OCI-LY7 (cell line): ENCODE measurements around the gene VKORC1. TPM values are rescaled to one million over a fixed set of nuclear protein-coding genes. Genes with fewer than 3 reads are reported as not detected.

Source experiments
- BruUV-seq: library from RNA; stranded (reverse); fragments of 400-500 nt; replicated peaks from 2 replicates; lab custom pipeline; 2021; lab: Mats Ljungman, UMichigan
- CTCF ChIA-PET: fragments of 300-600 bp; sonication (Branson Sonifier 250); formaldehyde crosslinking; loops from one replicate; lab custom pipeline; 2022; ENCODE audit warnings: antibody characterized with exemption; ENCODE audit not compliant: unreplicated experiment; lab: Charles Lee
- POLR2A ChIA-PET: fragments of 300-600 bp; sonication (Branson Sonifier 250); formaldehyde crosslinking; loops from one replicate; lab custom pipeline; 2022; ENCODE audit warnings: antibody characterized with exemption; lab: Charles Lee
- DNase-seq: peaks from one replicate; pipeline ENCODE4 v3.0.0-alpha.2; 2015; ENCODE audit warnings: low spot score
- H2AFZ ChIP-seq: fragments of 200-600 bp; sonication (generic), shearing (Covaris generic); 2 replicates; pipeline ENCODE4 v1.6.1; 2014; ENCODE audit warnings: mild to moderate bottlenecking, antibody characterized with exemption, low read length, moderate library complexity
- H3K27ac ChIP-seq: fragments of 200-600 bp; sonication (generic); 2 replicates; pipeline ENCODE4 v1.5.1; 2014; ENCODE audit warnings: mixed run types, low read depth, mild to moderate bottlenecking, moderate library complexity, low read length, inconsistent platforms; ENCODE audit not compliant: poor library complexity, severe bottlenecking
- H3K36me3 ChIP-seq: fragments of 200-600 bp; sonication (generic); 2 replicates; pipeline ENCODE4 v1.6.1; 2014; ENCODE audit warnings: mild to moderate bottlenecking, antibody characterized with exemption, low read length, moderate library complexity, mixed read lengths; ENCODE audit not compliant: insufficient read depth
- H3K4me1 ChIP-seq: fragments of 200-600 bp; sonication (generic); 2 replicates; pipeline ENCODE4 v1.5.1; 2014; ENCODE audit warnings: mild to moderate bottlenecking, low read length; ENCODE audit not compliant: insufficient read depth, poor library complexity, severe bottlenecking
- H3K4me2 ChIP-seq: fragments of 200-600 bp; sonication (generic); 2 replicates; pipeline ENCODE4 v1.6.1; 2014; ENCODE audit warnings: mild to moderate bottlenecking, low read length
- H3K4me3 ChIP-seq: fragments of 200-600 bp; sonication (generic); 2 replicates; pipeline ENCODE4 v1.5.1; 2014; ENCODE audit warnings: mild to moderate bottlenecking, low read depth, low read length; ENCODE audit not compliant: poor library complexity, severe bottlenecking
- H3K79me2 ChIP-seq: fragments of 200-600 bp; sonication (generic); 2 replicates; pipeline ENCODE4 v1.6.1; 2016; ENCODE audit warnings: low read depth, mild to moderate bottlenecking, low read length, moderate library complexity, mixed read lengths; ENCODE audit not compliant: insufficient read depth
- H3K9me2 ChIP-seq: fragments of 200-600 bp; sonication (generic); 2 replicates; pipeline ENCODE4 v1.6.1; 2016; ENCODE audit warnings: mild to moderate bottlenecking, low read length, mixed read lengths; ENCODE audit not compliant: insufficient read depth
- H3K9me3 ChIP-seq: fragments of 200-600 bp; sonication (generic); 2 replicates; pipeline ENCODE4 v1.6.1; 2014; ENCODE audit warnings: mild to moderate bottlenecking, mixed run types, low read length, mixed read lengths
- H4K20me1 ChIP-seq: fragments of 200-600 bp; sonication (generic); 2 replicates; pipeline ENCODE4 v1.6.1; 2014; ENCODE audit warnings: mild to moderate bottlenecking, antibody characterized with exemption, low read length, moderate library complexity, mixed read lengths; ENCODE audit not compliant: insufficient read depth
- CTCF ChIP-seq: fragments of 200-600 bp; sonication (generic); conservative IDR thresholded peaks from 2 replicates; pipeline ENCODE4 v1.5.1; 2014; ENCODE audit warnings: mild to moderate bottlenecking, antibody characterized with exemption, low read length, moderate library complexity, mixed read lengths
- EZH2phosphoT487 ChIP-seq: fragments of 200-600 bp; sonication (generic); IDR thresholded peaks from 2 replicates; pipeline ENCODE4 v1.6.1; 2018; ENCODE audit warnings: low read depth, borderline replicate concordance, mild to moderate bottlenecking, mixed run types, antibody characterized with exemption, low read length, moderate library complexity, mixed read lengths
- intact Hi-C: fragments of 100-400 bp; cut with micrococcal nuclease; formaldehyde crosslinking; loops from one replicate; pipeline ENCODE4 v1.10.0; 2022; ENCODE audit not compliant: unreplicated experiment
- total RNA-seq, 2 experiments: library from RNA; depleted of rRNA in 1 of 2; stranded (reverse); fragments of >200 nt in 1 of 2; shearing (Covaris generic) in 1 of 2; gene quantifications; 2 replicates each; pipeline ENCODE4 v1.2.3, GENCODE V29; 2014 to 2022

Gene VKORC1
- total RNA-seq, 2 experiments from 2014 or later = 69.3 to 70.2 TPM

GRCh38 chr16:31042866-31043265 lies 51.7 kb downstream of the VKORC1 start:
- no peaks in the 10 kb centered on the region for H3K9me3 ChIP-seq
- ChIA-PET POLR2A (interaction anchor here (0.5 kb wide), 1 partner anchor 40 kb away, joined by 3 read pairs; no protein-coding TSS in a partner anchor), CTCF (interaction anchor here (0.6 kb wide), 1 partner anchor 9 kb away, joined by 3 read pairs; the partner anchor contains the start of gene STX4)
- intact Hi-C loops = no loop called here
- no peak for DNase-seq
- no peak overlapping the region for H3K4me2 ChIP-seq
- no peaks in the 10 kb centered on the region for H3K4me1 ChIP-seq
- no peak overlapping the region for H2AFZ ChIP-seq
- BruUV-seq = no TSS peak
- H4K20me1 ChIP-seq = no peaks in the 10 kb centered on the region
- no peaks in the 10 kb centered on the region for H3K9me2 ChIP-seq
- no peak for TF ChIP-seq CTCF
- no peak for TF ChIP-seq EZH2phosphoT487
- H3K36me3 ChIP-seq = no peaks in the 10 kb centered on the region; the same call in 1 of the 2 replicates
- no peak overlapping the region for H3K27ac ChIP-seq
- H3K4me3 ChIP-seq = no peak overlapping the region
- H3K79me2 ChIP-seq = no peaks in the 10 kb centered on the region

Other genes with a start within 250 kb of the VKORC1 start
- 17.8 and 20.6 TPM in 2 replicates for gene BCL7C, start 200.7 kb downstream of the VKORC1 start, total RNA-seq (2014; rRNA removed; shearing (Covaris generic))
- gene BCL7C, start 200.7 kb downstream of the VKORC1 start, total RNA-seq (2022) = 11.0 and 11.5 TPM in 2 replicates
- gene CTF1, start 198.2 kb downstream of the VKORC1 start, total RNA-seq (2014; rRNA removed; shearing (Covaris generic)) = 0.09 and 0.21 TPM in 2 replicates
- gene CTF1, start 198.2 kb downstream of the VKORC1 start, total RNA-seq (2022) = 0.46 and 0.68 TPM in 2 replicates
- gene FBXL19, start 171.2 kb downstream of the VKORC1 start, total RNA-seq (2014; rRNA removed; shearing (Covaris generic)) = 16.1 and 16.2 TPM in 2 replicates
- gene FBXL19, start 171.2 kb downstream of the VKORC1 start, total RNA-seq (2022) = 30.2 and 34.8 TPM in 2 replicates
- 5.7 and 7.8 TPM in 2 replicates for gene ORAI3, start 145.7 kb downstream of the VKORC1 start, total RNA-seq (2014; rRNA removed; shearing (Covaris generic))
- gene ORAI3, start 145.7 kb downstream of the VKORC1 start, total RNA-seq (2022) = 16.3 and 18.3 TPM in 2 replicates
- 8.6 and 9.0 TPM in 2 replicates for gene SETD1A, start 137.0 kb downstream of the VKORC1 start, total RNA-seq (2014; rRNA removed; shearing (Covaris generic))
- gene SETD1A, start 137.0 kb downstream of the VKORC1 start, total RNA-seq (2022) = 35.7 and 36.0 TPM in 2 replicates
- gene HSD3B7, start 109.6 kb downstream of the VKORC1 start, total RNA-seq (2014; rRNA removed; shearing (Covaris generic)) = 1.9 and 3.3 TPM in 2 replicates
- 2.4 and 2.6 TPM in 2 replicates for gene HSD3B7, start 109.6 kb downstream of the VKORC1 start, total RNA-seq (2022)
- 0.47 TPM in 1 of 2 replicates, not detected in the other for gene STX1B, start 84.2 kb downstream of the VKORC1 start, total RNA-seq (2014; rRNA removed; shearing (Covaris generic))
- gene STX1B, start 84.2 kb downstream of the VKORC1 start, total RNA-seq (2022) = 2.1 and 2.4 TPM in 2 replicates
- 14.6 and 16.6 TPM in 2 replicates for gene STX4, start 61.2 kb downstream of the VKORC1 start, total RNA-seq (2014; rRNA removed; shearing (Covaris generic))
- gene STX4, start 61.2 kb downstream of the VKORC1 start, total RNA-seq (2022) = 40.5 and 41.6 TPM in 2 replicates
- gene ZNF668, start 20.6 kb downstream of the VKORC1 start, total RNA-seq (2014; rRNA removed; shearing (Covaris generic)) = 7.8 and 18.7 TPM in 2 replicates
- gene ZNF668, start 20.6 kb downstream of the VKORC1 start, total RNA-seq (2022) = 17.1 and 21.7 TPM in 2 replicates
- 25.4 and 30.1 TPM in 2 replicates for gene ZNF646, start 20.4 kb downstream of the VKORC1 start, total RNA-seq (2014; rRNA removed; shearing (Covaris generic))
- gene ZNF646, start 20.4 kb downstream of the VKORC1 start, total RNA-seq (2022) = 33.8 and 34.0 TPM in 2 replicates
- 3.7 and 4.4 TPM in 2 replicates for gene PRSS53, start 5.9 kb downstream of the VKORC1 start, total RNA-seq (2014; rRNA removed; shearing (Covaris generic))
- 5.7 and 6.1 TPM in 2 replicates for gene PRSS53, start 5.9 kb downstream of the VKORC1 start, total RNA-seq (2022)
- gene BCKDK, start 13.6 kb upstream of the VKORC1 start, total RNA-seq (2014; rRNA removed; shearing (Covaris generic)) = 25.0 and 40.4 TPM in 2 replicates
- gene BCKDK, start 13.6 kb upstream of the VKORC1 start, total RNA-seq (2022) = 36.5 and 39.0 TPM in 2 replicates
- 86.9 and 89.1 TPM in 2 replicates for gene KAT8, start 22.9 kb upstream of the VKORC1 start, total RNA-seq (2014; rRNA removed; shearing (Covaris generic))
- 95.3 and 102 TPM in 2 replicates for gene KAT8, start 22.9 kb upstream of the VKORC1 start, total RNA-seq (2022)
- not detected in 2 replicates for gene PRSS8, start 40.9 kb upstream of the VKORC1 start, total RNA-seq (2014; rRNA removed; shearing (Covaris generic))
- gene PRSS8, start 40.9 kb upstream of the VKORC1 start, total RNA-seq (2022) = not detected in 2 replicates
- gene PRSS36, start 55.3 kb upstream of the VKORC1 start, total RNA-seq (2014; rRNA removed; shearing (Covaris generic)) = 0.36 TPM in 1 of 2 replicates, not detected in the other
- gene PRSS36, start 55.3 kb upstream of the VKORC1 start, total RNA-seq (2022) = 1.0 TPM in 1 of 2 replicates, not detected in the other
- gene FUS, start 85.3 kb upstream of the VKORC1 start, total RNA-seq (2014; rRNA removed; shearing (Covaris generic)) = 90.0 and 104 TPM in 2 replicates
- 880 and 953 TPM in 2 replicates for gene FUS, start 85.3 kb upstream of the VKORC1 start, total RNA-seq (2022)
- gene PYCARD, start 108.0 kb upstream of the VKORC1 start, total RNA-seq (2014; rRNA removed; shearing (Covaris generic)) = 3.7 and 5.5 TPM in 2 replicates
- 10.3 and 14.8 TPM in 2 replicates for gene PYCARD, start 108.0 kb upstream of the VKORC1 start, total RNA-seq (2022)
- 0.13 and 0.21 TPM in 2 replicates for gene TRIM72, start 119.3 kb upstream of the VKORC1 start, total RNA-seq (2014; rRNA removed; shearing (Covaris generic))
- gene TRIM72, start 119.3 kb upstream of the VKORC1 start, total RNA-seq (2022) = 0.46 and 1.1 TPM in 2 replicates
- not detected in 2 replicates for gene PYDC1, start 122.3 kb upstream of the VKORC1 start, total RNA-seq (2014; rRNA removed; shearing (Covaris generic))
- gene PYDC1, start 122.3 kb upstream of the VKORC1 start, total RNA-seq (2022) = not detected in 2 replicates
- not detected in 2 replicates for gene ITGAM, start 165.2 kb upstream of the VKORC1 start, total RNA-seq (2014; rRNA removed; shearing (Covaris generic))
- gene ITGAM, start 165.2 kb upstream of the VKORC1 start, total RNA-seq (2022) = 0.09 and 0.23 TPM in 2 replicates